DND-41 (cell line): ENCODE results near the gene IL17B.

Source experiments
- CTCF ChIP-seq: IDR thresholded peaks from 2 replicates; pipeline ENCODE4 v1.5.1; 2012; ENCODE audit warnings: borderline replicate concordance, low read length, moderate library complexity, mild to moderate bottlenecking; ENCODE audit not compliant: poor library complexity, severe bottlenecking; ENCODE audit errors: extremely low read depth
- EZH2 ChIP-seq: IDR thresholded peaks from 3 replicates; pipeline ENCODE4 v1.6.1; 2012; ENCODE audit warnings: borderline replicate concordance, low read depth, mild to moderate bottlenecking, moderate library complexity, low read length, inconsistent platforms; ENCODE audit not compliant: severe bottlenecking

- TF ChIP-seq CTCF (no peak), EZH2 (no peak)
Measured at GRCh38 chr5:149412783-149413476, 33.8 kb upstream of the IL17B start.
